Lung microvascular endothelial cell (primary cell): ENCODE measurements around the gene KNDC1. TPM values are rescaled to one million over a fixed set of nuclear protein-coding genes. Genes with fewer than 3 reads are reported as not detected.
"Not testable (repeated sequence)": the region's sequence is repeated elsewhere in the genome, so short reads cannot be mapped to it uniquely, and the experiment has no call there.

Experiments used
- DNase-seq, 2 donors: peaks; one replicate each; pipeline versions ENCODE4 v3.0.0 to v3.0.0-alpha.2; 2010; ENCODE audit warnings: low read depth in 2 of 2
- total RNA-seq: library from RNA; depleted of rRNA; stranded (reverse); fragments of >200 nt; gene quantifications from 2 replicates; pipeline ENCODE4 v1.2.1, GENCODE V29; 2014

The KNDC1 gene
- total RNA-seq, 1 donor from 2014 or later: 0.20 TPM

- DNase-seq: not testable (repeated sequence)
Observed at GRCh38 chr10:133175624-133176023, 15.6 kb downstream of the KNDC1 start.

- DNase-seq: no peak
Observed at GRCh38 chr10:133176546-133176945, 16.5 kb downstream of the KNDC1 start.

- DNase-seq: no peak
Observed at GRCh38 chr10:133177380-133178157, 17.6 kb downstream of the KNDC1 start.

- no peak for DNase-seq
Observed at GRCh38 chr10:133178357-133179127, 18.5 kb downstream of the KNDC1 start.

GRCh38 chr10:133179128-133179520 is 19.1 kb downstream of the KNDC1 start:
- no peak for DNase-seq

- no peak for DNase-seq
Observed at GRCh38 chr10:133179651-133180050, 19.6 kb downstream of the KNDC1 start.

GRCh38 chr10:133180192-133180964 is 20.4 kb downstream of the KNDC1 start:
- DNase-seq: no peak

- DNase-seq: no peak
Observed at GRCh38 chr10:133180965-133181639, 21.1 kb downstream of the KNDC1 start.

- DNase-seq: no peak
Observed at GRCh38 chr10:133182190-133182589, 22.2 kb downstream of the KNDC1 start.

GRCh38 chr10:133182791-133183645 is 23.0 kb downstream of the KNDC1 start:
- no peak for DNase-seq

GRCh38 chr10:133183646-133184378 is 23.8 kb downstream of the KNDC1 start:
- no peak for DNase-seq

- no peak for DNase-seq
Observed at GRCh38 chr10:133184591-133185244, 24.7 kb downstream of the KNDC1 start.

- DNase-seq: no peak
Observed at GRCh38 chr10:133185421-133185820, 25.4 kb downstream of the KNDC1 start.

GRCh38 chr10:133185916-133186315 is 25.9 kb downstream of the KNDC1 start:
- DNase-seq: no peak

- no peak for DNase-seq
Observed at GRCh38 chr10:133186416-133187090, 26.5 kb downstream of the KNDC1 start.

- DNase-seq: no peak
Observed at GRCh38 chr10:133187091-133187905, 27.3 kb downstream of the KNDC1 start.

GRCh38 chr10:133187906-133188681 is 28.1 kb downstream of the KNDC1 start:
- DNase-seq: no peak
